Vagina (tissue), 2 donors: Measurements from ENCODE around the gene TBCEL. TPM values are rescaled to one million over a fixed set of nuclear protein-coding genes. Genes with fewer than 3 reads are reported as not detected.

ENCODE experiments used
- DNase-seq, 2 donors: peaks; one replicate each; pipeline ENCODE4 v3.0.0-alpha.2; 2017; ENCODE audit errors: extremely low spot score in 2 of 2
- H3K27ac ChIP-seq: fragments of 200-600 bp; sonication (generic); one replicate; pipeline ENCODE4 v1.5.1; 2019
- H3K27me3 ChIP-seq: fragments of 200-600 bp; sonication (generic); one replicate; pipeline ENCODE4 v1.5.1; 2019
- H3K36me3 ChIP-seq, 2 donors: fragments of 200-600 bp; sonication (generic); one replicate each; pipeline ENCODE4 v1.5.1; 2017 to 2019
- H3K4me1 ChIP-seq: fragments of 200-600 bp; sonication (generic); one replicate; pipeline ENCODE4 v1.5.1; 2019
- H3K4me3 ChIP-seq, 2 donors: fragments of 200-600 bp; sonication (generic); 1 replicate in 1 of 2; 2 replicates in 1 of 2; pipeline ENCODE4 v1.5.1; 2016 to 2019
- H3K9me3 ChIP-seq: fragments of 200-600 bp; sonication (generic); one replicate; pipeline ENCODE4 v1.5.1; 2019
- CTCF ChIP-seq, 3 experiments: fragments of 450-650 bp in 2 of 3; fragments of 200-600 bp in 1 of 3; sonication (generic) in 1 of 3; IDR thresholded peaks; one replicate each; pipeline ENCODE4 v1.5.1; 2017 to 2019; ENCODE audit warnings: antibody characterized with exemption in 3 of 3, mild to moderate bottlenecking in 2 of 3, moderate library complexity in 2 of 3
- POLR2A ChIP-seq, 2 donors: fragments of 450-650 bp; IDR thresholded peaks; one replicate each; pipeline ENCODE4 v1.6.1; 2017; ENCODE audit warnings: antibody characterized with exemption in 2 of 2, mild to moderate bottlenecking in 2 of 2, moderate library complexity in 2 of 2
- POLR2AphosphoS5 ChIP-seq, 2 donors: sonication (generic); formaldehyde crosslinking; IDR thresholded peaks; one replicate each; pipeline ENCODE4 v1.9.0; 2017; ENCODE audit warnings: antibody characterized with exemption in 2 of 2, mild to moderate bottlenecking in 2 of 2, low read depth in 1 of 2; ENCODE audit not compliant: insufficient read depth in 1 of 2
- intact Hi-C: fragments of 100-400 bp; cut with DNase I; formaldehyde crosslinking; loops from one replicate; pipeline ENCODE4 v1.15.1; 2023
- total RNA-seq: library from RNA; depleted of rRNA; stranded (reverse); fragments of >200 nt; gene quantifications from one replicate; pipeline ENCODE4 v1.2.3, GENCODE V29; 2016

TBCEL gene
- total RNA-seq, 1 donor from 2014 or later, result 19.2 TPM

DNA sequence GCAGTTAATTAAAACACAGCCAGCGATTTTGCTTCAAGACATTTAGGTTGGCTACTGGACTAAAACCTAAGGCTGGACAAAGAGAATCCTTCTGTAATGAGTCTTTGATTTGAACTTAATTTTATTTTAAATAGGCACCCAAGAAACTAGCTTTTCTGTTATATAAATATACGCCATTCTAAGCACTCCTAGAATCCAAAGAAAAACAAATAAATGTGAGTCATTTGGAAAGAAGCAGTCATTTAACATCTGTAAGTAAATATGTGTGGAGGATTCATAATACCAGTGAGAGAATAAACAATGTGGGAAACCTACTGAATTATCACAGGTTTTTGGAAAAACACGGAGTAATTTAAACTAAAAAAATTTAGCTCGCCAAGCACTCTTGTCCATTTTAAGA, 76.0 kb downstream of the TBCEL start:
- no peaks in the 10 kb centered on the region for H3K27me3 ChIP-seq
- DNase-seq, result no peak
- intact Hi-C loops, result no loop called here
- H3K36me3 ChIP-seq, result no peaks in the 10 kb centered on the region
- H3K4me1 ChIP-seq, result peaks cover 7% of the 10 kb centered on the region
- H3K4me3 ChIP-seq, result no peak overlapping the region
- TF ChIP-seq POLR2AphosphoS5 (IDR thresholded peaks at IDR 0.05; ENCODE audit: insufficient read depth in 1 of 2, low read depth in 1 of 2) (no peak), CTCF (IDR thresholded peaks at IDR 0.05) (no peak), POLR2A (IDR thresholded peaks at IDR 0.05) (no peak)
- H3K27ac ChIP-seq, result no peak overlapping the region
- H3K9me3 ChIP-seq, result no peaks in the 10 kb centered on the region

DNA sequence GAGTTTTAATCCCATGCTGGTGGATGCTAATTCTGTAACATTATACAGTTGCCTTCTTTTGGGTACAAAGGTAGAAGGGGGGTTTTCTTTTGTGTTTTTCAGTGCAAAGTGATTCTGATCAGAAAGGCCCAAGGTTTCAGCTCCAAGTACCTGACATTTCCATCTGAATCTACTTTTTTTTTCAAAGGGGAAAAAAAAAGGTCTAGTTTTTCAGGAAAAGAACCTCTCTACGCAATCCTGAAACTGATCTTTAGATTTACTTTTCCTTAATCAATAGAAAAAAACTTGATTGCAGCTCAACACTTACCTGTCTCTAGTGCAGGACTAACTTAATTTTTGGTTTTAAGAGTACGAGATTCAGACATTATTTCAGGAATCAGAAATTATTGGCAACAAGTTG, 77.0 kb downstream of the TBCEL start, which contains the start of gene TECTA:
Gene TECTA (plus strand): TSS at position 301 of the 400 bp plus-strand sequence. CDS start 1,423 bp downstream, outside the sequence.
- H3K27ac ChIP-seq, result no peak within 1 kb of the TSS
- TF ChIP-seq POLR2AphosphoS5 (IDR thresholded peaks at IDR 0.05; ENCODE audit: insufficient read depth in 1 of 2, low read depth in 1 of 2), result no peak
- no peak for TF ChIP-seq CTCF (IDR thresholded peaks at IDR 0.05)
- TF ChIP-seq POLR2A (IDR thresholded peaks at IDR 0.05), result no peak
- H3K36me3 ChIP-seq, result no peaks in the 10 kb centered on the region
- no peaks in the 10 kb centered on the region for H3K9me3 ChIP-seq
- H3K4me1 ChIP-seq, result peaks cover 12% of the 10 kb centered on the region
- no peak for DNase-seq
- intact Hi-C loops, result no loop called here
- H3K4me3 ChIP-seq, result no peak within 1 kb of the TSS
- no peaks in the 10 kb centered on the region for H3K27me3 ChIP-seq

- no peak for TF ChIP-seq POLR2AphosphoS5 (IDR thresholded peaks at IDR 0.05; ENCODE audit: insufficient read depth in 1 of 2, low read depth in 1 of 2)
- TF ChIP-seq POLR2A (IDR thresholded peaks at IDR 0.05), result no peak
- no peak for TF ChIP-seq CTCF (IDR thresholded peaks at IDR 0.05)
- H3K9me3 ChIP-seq, result no peaks in the 10 kb centered on the region
- intact Hi-C loops, result no loop called here
- no peaks in the 10 kb centered on the region for H3K27me3 ChIP-seq
- no peak overlapping the region for H3K4me3 ChIP-seq
- peaks cover 21% of the 10 kb centered on the region for H3K4me1 ChIP-seq
- H3K27ac ChIP-seq, result no peak overlapping the region
- DNase-seq, result peak; percentile 72 to 87
- no peaks in the 10 kb centered on the region for H3K36me3 ChIP-seq
Observed at GRCh38 chr11:121104312-121104762, 80.4 kb downstream of the TBCEL start.

- peak in 1 of 2 donors; percentile 72 for TF ChIP-seq POLR2AphosphoS5 (IDR thresholded peaks at IDR 0.05; ENCODE audit: insufficient read depth in 1 of 2, low read depth in 1 of 2)
- no peak for TF ChIP-seq CTCF (IDR thresholded peaks at IDR 0.05)
- DNase-seq, result peak in 1 of 2 donors; percentile 93
- H3K27me3 ChIP-seq, result no peaks in the 10 kb centered on the region
- no peak overlapping the region for H3K4me3 ChIP-seq
- peaks cover 28% of the 10 kb centered on the region for H3K4me1 ChIP-seq
- no peaks in the 10 kb centered on the region for H3K9me3 ChIP-seq
- no peak overlapping the region for H3K27ac ChIP-seq
- intact Hi-C loops, result no loop called here
- H3K36me3 ChIP-seq, result no peaks in the 10 kb centered on the region
Observed at GRCh38 chr11:121105063-121105480, 81.2 kb downstream of the TBCEL start.

DNA sequence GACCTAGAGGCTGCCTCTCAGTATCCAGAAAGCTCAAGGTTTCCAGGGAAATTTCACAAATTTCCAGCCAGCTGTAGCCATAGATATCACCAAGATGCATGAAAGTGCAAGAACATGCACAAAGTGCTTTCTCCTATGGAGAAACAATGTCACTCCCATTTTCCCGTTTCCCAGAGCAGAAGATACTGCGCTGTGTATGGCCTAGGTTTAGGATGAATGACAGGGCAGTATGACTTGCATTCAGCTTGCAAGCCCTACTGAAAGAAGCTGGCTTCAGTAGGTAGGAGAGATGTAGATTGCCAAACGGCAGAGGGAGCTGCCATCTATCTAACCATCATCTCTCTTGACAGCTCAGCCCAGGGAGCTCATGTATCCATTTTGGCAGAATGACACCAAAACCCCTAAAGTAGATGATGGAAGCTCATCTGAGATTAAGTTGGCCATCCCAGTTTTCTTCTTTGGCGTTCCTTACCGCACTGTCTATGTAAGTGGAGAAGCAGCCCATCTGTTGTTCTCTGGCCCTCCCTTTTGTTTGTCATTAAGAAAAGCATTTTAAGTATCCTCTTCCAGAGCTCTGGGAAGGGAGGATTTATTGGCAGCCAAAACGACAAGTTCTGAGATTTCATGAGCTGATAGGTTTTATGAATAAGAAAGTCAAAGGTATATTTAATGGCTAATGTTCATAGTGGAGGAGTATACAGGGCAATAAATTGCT, 81.7 kb downstream of the TBCEL start:
- Histone ChIP-seq H3K4me1 (peaks cover 28% of the 10 kb centered on the region), H3K27ac (no peak overlapping the region), H3K9me3 (no peaks in the 10 kb centered on the region), H3K27me3 (no peaks in the 10 kb centered on the region), H3K4me3 (no peak overlapping the region), H3K36me3 (no peaks in the 10 kb centered on the region)
- DNase-seq, result peak in 1 of 2 donors; percentile 88
- intact Hi-C loops, result no loop called here
- TF ChIP-seq CTCF (IDR thresholded peaks at IDR 0.05) (no peak), POLR2A (IDR thresholded peaks at IDR 0.05) (no peak), POLR2AphosphoS5 (IDR thresholded peaks at IDR 0.05; ENCODE audit: insufficient read depth in 1 of 2, low read depth in 1 of 2) (no peak)
